OCI-LY3 (cell line): ENCODE results near the gene BMS1.

Experiments
- EZH2phosphoT487 ChIP-seq: fragments of 200-600 bp; shearing (Covaris generic); IDR thresholded peaks from 2 replicates; pipeline ENCODE4 v1.6.1; 2018; ENCODE audit warnings: antibody characterized with exemption, mixed run types, low read depth
- TF ChIP-seq, protein P1 (sequence below): fragments of 200-600, 300-600 bp; sonication (generic); IDR thresholded peaks from 2 replicates; pipeline ENCODE4 v1.5.1; 2014; ENCODE audit warnings: antibody characterized with exemption, low read length, low read depth

- TF ChIP-seq, protein P1, sequence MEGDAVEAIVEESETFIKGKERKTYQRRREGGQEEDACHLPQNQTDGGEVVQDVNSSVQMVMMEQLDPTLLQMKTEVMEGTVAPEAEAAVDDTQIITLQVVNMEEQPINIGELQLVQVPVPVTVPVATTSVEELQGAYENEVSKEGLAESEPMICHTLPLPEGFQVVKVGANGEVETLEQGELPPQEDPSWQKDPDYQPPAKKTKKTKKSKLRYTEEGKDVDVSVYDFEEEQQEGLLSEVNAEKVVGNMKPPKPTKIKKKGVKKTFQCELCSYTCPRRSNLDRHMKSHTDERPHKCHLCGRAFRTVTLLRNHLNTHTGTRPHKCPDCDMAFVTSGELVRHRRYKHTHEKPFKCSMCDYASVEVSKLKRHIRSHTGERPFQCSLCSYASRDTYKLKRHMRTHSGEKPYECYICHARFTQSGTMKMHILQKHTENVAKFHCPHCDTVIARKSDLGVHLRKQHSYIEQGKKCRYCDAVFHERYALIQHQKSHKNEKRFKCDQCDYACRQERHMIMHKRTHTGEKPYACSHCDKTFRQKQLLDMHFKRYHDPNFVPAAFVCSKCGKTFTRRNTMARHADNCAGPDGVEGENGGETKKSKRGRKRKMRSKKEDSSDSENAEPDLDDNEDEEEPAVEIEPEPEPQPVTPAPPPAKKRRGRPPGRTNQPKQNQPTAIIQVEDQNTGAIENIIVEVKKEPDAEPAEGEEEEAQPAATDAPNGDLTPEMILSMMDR: no peak
- TF ChIP-seq EZH2phosphoT487: no peak
Observed at GRCh38 chr10:42753126-42753506, 29.5 kb upstream of the BMS1 start.
